IPS DF 19.7 (cell line): Measurements from ENCODE around the gene RALGPS1.

Source experiments
- DNase-seq: peaks from one replicate; pipeline ENCODE4 v3.0.0-alpha.2; 2013; ENCODE audit warnings: low read depth, low spot score

The RALGPS1 gene

GRCh38 chr9:127122176-127123063, 207.8 kb downstream of the RALGPS1 start, which contains the start of gene ANGPTL2:
ANGPTL2 (minus strand) TSS chr9:127122635; CDS start chr9:127108731, 13,904 bp downstream.
- peak; percentile 69 for DNase-seq

GRCh38 chr9:127123064-127123890, 208.7 kb downstream of the RALGPS1 start:
- no peak for DNase-seq

GRCh38 chr9:127124111-127124531, 209.5 kb downstream of the RALGPS1 start:
- no peak for DNase-seq

GRCh38 chr9:127124792-127125191, 210.2 kb downstream of the RALGPS1 start:
- no peak for DNase-seq

GRCh38 chr9:127126971-127127370, 212.4 kb downstream of the RALGPS1 start:
- no peak for DNase-seq

- DNase-seq: no peak
Observed at GRCh38 chr9:127128341-127129072, 213.9 kb downstream of the RALGPS1 start.

GRCh38 chr9:127129073-127129717, 214.6 kb downstream of the RALGPS1 start:
- no peak for DNase-seq

GRCh38 chr9:127129718-127130085, 215.1 kb downstream of the RALGPS1 start:
- DNase-seq: no peak

- DNase-seq: no peak
Observed at GRCh38 chr9:127130235-127130634, 215.7 kb downstream of the RALGPS1 start.

- no peak for DNase-seq
Observed at GRCh38 chr9:127130661-127131538, 216.3 kb downstream of the RALGPS1 start.

GRCh38 chr9:127131871-127132270, 217.3 kb downstream of the RALGPS1 start:
- DNase-seq: no peak

GRCh38 chr9:127132375-127132774, 217.8 kb downstream of the RALGPS1 start:
- DNase-seq: no peak

- no peak for DNase-seq
Observed at GRCh38 chr9:127132921-127133647, 218.5 kb downstream of the RALGPS1 start.

- DNase-seq: no peak
Observed at GRCh38 chr9:127133739-127134167, 219.2 kb downstream of the RALGPS1 start.

GRCh38 chr9:127135056-127135745, 220.6 kb downstream of the RALGPS1 start:
- DNase-seq: no peak

- DNase-seq: no peak
Observed at GRCh38 chr9:127136081-127136879, 221.7 kb downstream of the RALGPS1 start.

- no peak for DNase-seq
Observed at GRCh38 chr9:127136880-127137639, 222.5 kb downstream of the RALGPS1 start.
